ENCODE measurements around the gene UBQLN2. TPM values are rescaled to one million over a fixed set of nuclear protein-coding genes. Genes with fewer than 3 reads are reported as not detected.
"Not testable (repeated sequence)": the region's sequence is repeated elsewhere in the genome, so short reads cannot be mapped to it uniquely, and the experiment has no call there.

Gene UBQLN2
- polyA plus RNA-seq (ENCODE audit: insufficient read length) = 26.5 TPM

GRCh38 chrX:56563231-56564161, at the start of gene UBQLN2:
Gene UBQLN2 (plus strand): TSS chrX:56563627. CDS start chrX:56563874, 247 bp downstream.
- DNase-seq (ENCODE audit: low read depth) = no peak

- no peak for DNase-seq (ENCODE audit: low read depth)
Observed at GRCh38 chrX:56519642-56520041, 43.8 kb upstream of the UBQLN2 start.

GRCh38 chrX:56529482-56530007, 33.9 kb upstream of the UBQLN2 start:
- not testable (repeated sequence) for DNase-seq (ENCODE audit: low read depth)

GRCh38 chrX:56530011-56530410, 33.4 kb upstream of the UBQLN2 start:
- DNase-seq (ENCODE audit: low read depth) = no peak

GRCh38 chrX:56550667-56551066, 12.8 kb upstream of the UBQLN2 start:
- no peak for DNase-seq (ENCODE audit: low read depth)

GRCh38 chrX:56554870-56555269, 8.6 kb upstream of the UBQLN2 start:
- DNase-seq (ENCODE audit: low read depth) = no peak

GRCh38 chrX:56557376-56557929, 6.0 kb upstream of the UBQLN2 start:
- DNase-seq (ENCODE audit: low read depth) = no peak

GRCh38 chrX:56564164-56564885, 898 bp downstream of the UBQLN2 start:
- no peak for DNase-seq (ENCODE audit: low read depth)

- DNase-seq (ENCODE audit: low read depth) = no peak
Observed at GRCh38 chrX:56564921-56565840, 1.8 kb downstream of the UBQLN2 start.

- no peak for DNase-seq (ENCODE audit: low read depth)
Observed at GRCh38 chrX:56569378-56570057, 6.1 kb downstream of the UBQLN2 start.

- DNase-seq (ENCODE audit: low read depth) = no peak
Observed at GRCh38 chrX:56572975-56573374, 9.5 kb downstream of the UBQLN2 start.

GRCh38 chrX:56574861-56575260, 11.4 kb downstream of the UBQLN2 start:
- DNase-seq (ENCODE audit: low read depth) = no peak

GRCh38 chrX:56576721-56577120, 13.3 kb downstream of the UBQLN2 start:
- no peak for DNase-seq (ENCODE audit: low read depth)

GRCh38 chrX:56588397-56589188, 25.2 kb downstream of the UBQLN2 start:
- DNase-seq (ENCODE audit: low read depth) = no peak

- DNase-seq (ENCODE audit: low read depth) = not testable (repeated sequence)
Observed at GRCh38 chrX:56591830-56592229, 28.4 kb downstream of the UBQLN2 start.

- no peak for DNase-seq (ENCODE audit: low read depth)
Observed at GRCh38 chrX:56600141-56600540, 36.7 kb downstream of the UBQLN2 start.

GRCh38 chrX:56600987-56601386, 37.6 kb downstream of the UBQLN2 start:
- no peak for DNase-seq (ENCODE audit: low read depth)

GRCh38 chrX:56615282-56615681, 51.9 kb downstream of the UBQLN2 start:
- no peak for DNase-seq (ENCODE audit: low read depth)

Measured in forelimb muscle (tissue), 1 donor.